MM.1S (cell line): Measurements from ENCODE around the gene SLC6A7.

ENCODE experiments used
- EZH2 ChIP-seq: fragments of 300-600 bp; sonication (generic); optimal IDR thresholded peaks from 2 replicates; pipeline ENCODE3; 2017; ENCODE audit warnings: low read depth, mild to moderate bottlenecking, antibody characterized with exemption, low read length, mixed read lengths
- EZH2phosphoT487 ChIP-seq: fragments of 300-600 bp; sonication (generic); IDR thresholded peaks from 2 replicates; pipeline ENCODE4 v1.6.1; 2018; ENCODE audit warnings: antibody characterized with exemption, low read length
- TF ChIP-seq, protein P1 (sequence below): fragments of 300-600 bp; sonication (generic); IDR thresholded peaks from 2 replicates; pipeline ENCODE4 v1.5.1; 2016; ENCODE audit warnings: antibody characterized with exemption, low read length, mixed read lengths

DNA sequence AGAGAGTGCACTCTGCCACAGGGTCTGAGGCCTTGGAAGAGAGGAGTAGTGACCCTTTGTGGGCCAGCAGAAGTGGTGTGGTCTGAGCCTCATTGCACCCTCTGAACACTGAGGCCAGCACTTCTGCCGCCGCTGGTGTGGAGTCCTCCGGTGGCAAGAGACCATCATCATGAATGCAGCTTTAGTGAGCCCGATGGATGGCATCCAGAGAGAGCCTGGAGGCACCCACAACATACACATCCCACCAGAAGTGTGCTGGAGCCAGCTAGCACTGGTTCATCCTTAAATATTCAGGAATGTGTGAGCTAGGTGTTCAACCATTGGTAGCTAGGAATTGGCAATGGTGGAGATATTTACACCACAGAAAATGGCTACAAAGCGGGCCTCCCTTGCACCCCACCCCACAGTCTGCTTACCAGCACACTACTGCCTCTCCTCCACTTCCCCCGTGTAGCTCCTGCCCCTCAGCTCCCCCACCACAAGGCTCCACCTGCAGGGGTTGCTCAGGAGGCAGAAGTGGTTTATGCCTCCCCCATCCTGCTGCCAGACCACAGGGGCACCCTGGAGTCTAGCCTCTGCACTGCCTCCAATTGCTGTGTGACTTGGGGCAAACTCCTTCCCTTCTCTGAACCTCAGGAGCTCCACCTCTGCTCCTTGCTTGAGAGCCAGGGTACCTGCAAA lies 16.4 kb downstream of the SLC6A7 start:
- TF ChIP-seq, protein P1, sequence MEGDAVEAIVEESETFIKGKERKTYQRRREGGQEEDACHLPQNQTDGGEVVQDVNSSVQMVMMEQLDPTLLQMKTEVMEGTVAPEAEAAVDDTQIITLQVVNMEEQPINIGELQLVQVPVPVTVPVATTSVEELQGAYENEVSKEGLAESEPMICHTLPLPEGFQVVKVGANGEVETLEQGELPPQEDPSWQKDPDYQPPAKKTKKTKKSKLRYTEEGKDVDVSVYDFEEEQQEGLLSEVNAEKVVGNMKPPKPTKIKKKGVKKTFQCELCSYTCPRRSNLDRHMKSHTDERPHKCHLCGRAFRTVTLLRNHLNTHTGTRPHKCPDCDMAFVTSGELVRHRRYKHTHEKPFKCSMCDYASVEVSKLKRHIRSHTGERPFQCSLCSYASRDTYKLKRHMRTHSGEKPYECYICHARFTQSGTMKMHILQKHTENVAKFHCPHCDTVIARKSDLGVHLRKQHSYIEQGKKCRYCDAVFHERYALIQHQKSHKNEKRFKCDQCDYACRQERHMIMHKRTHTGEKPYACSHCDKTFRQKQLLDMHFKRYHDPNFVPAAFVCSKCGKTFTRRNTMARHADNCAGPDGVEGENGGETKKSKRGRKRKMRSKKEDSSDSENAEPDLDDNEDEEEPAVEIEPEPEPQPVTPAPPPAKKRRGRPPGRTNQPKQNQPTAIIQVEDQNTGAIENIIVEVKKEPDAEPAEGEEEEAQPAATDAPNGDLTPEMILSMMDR: no peak
- TF ChIP-seq EZH2phosphoT487 (no peak), EZH2 (no peak)
